Erythroblast (primary cell): ENCODE data around the gene HLA-C.
A peak's percentile ranks its signal among the peaks of the same experiment; 100 is the strongest.

Experiments
- DNase-seq, 2 experiments: peaks; one replicate each; lab custom pipeline; 2025; lab: John Stamatoyannopoulos, UW
- GATA1 ChIP-seq: IDR thresholded peaks from 2 replicates; pipeline ENCODE4 v1.6.1; 2011; ENCODE audit warnings: low read depth, mild to moderate bottlenecking, control low read depth, low read length, moderate library complexity
- POLR2A ChIP-seq: IDR thresholded peaks from 2 replicates; pipeline ENCODE4 v1.6.1; 2011; ENCODE audit warnings: mild to moderate bottlenecking, low read length

Gene HLA-C

GRCh38 chr6:31271641-31272357, at the start of gene HLA-C:
TSS of gene HLA-C (minus strand) at chr6:31272092. CDS start at chr6:31272071, 21 bp downstream.
- TF ChIP-seq POLR2A (peak; percentile 74), GATA1 (no peak)
- peak; percentile 96 to 98 for DNase-seq

GRCh38 chr6:31321005-31321707, 49.3 kb upstream of the HLA-C start:
- no peak for DNase-seq
- TF ChIP-seq POLR2A (no peak), GATA1 (no peak)

GRCh38 chr6:31317036-31317435, 45.1 kb upstream of the HLA-C start:
- DNase-seq: no peak
- no peak for TF ChIP-seq POLR2A
- no peak for TF ChIP-seq GATA1

- no peak for TF ChIP-seq GATA1
- no peak for TF ChIP-seq POLR2A
- no peak for DNase-seq
Observed at GRCh38 chr6:31309641-31310040, 37.7 kb upstream of the HLA-C start.

GRCh38 chr6:31308845-31309175, 36.9 kb upstream of the HLA-C start:
- DNase-seq: no peak
- TF ChIP-seq GATA1: no peak
- no peak for TF ChIP-seq POLR2A

GRCh38 chr6:31308050-31308844, 36.4 kb upstream of the HLA-C start:
- peak; percentile 7 to 13 for DNase-seq
- TF ChIP-seq GATA1 (no peak), POLR2A (no peak)

- TF ChIP-seq POLR2A (no peak), GATA1 (no peak)
- DNase-seq: no peak
Observed at GRCh38 chr6:31307669-31308049, 35.8 kb upstream of the HLA-C start.

- no peak for DNase-seq
- TF ChIP-seq GATA1 (no peak), POLR2A (no peak)
Observed at GRCh38 chr6:31305703-31306219, 33.9 kb upstream of the HLA-C start.

GRCh38 chr6:31304683-31305082, 32.8 kb upstream of the HLA-C start:
- DNase-seq: no peak
- no peak for TF ChIP-seq GATA1
- TF ChIP-seq POLR2A: no peak

- DNase-seq: no peak
- TF ChIP-seq POLR2A: no peak
Observed at GRCh38 chr6:31300797-31301196, 28.9 kb upstream of the HLA-C start.

- DNase-seq: no peak
- TF ChIP-seq POLR2A (no peak), GATA1 (no peak)
Observed at GRCh38 chr6:31299947-31300346, 28.1 kb upstream of the HLA-C start.

- DNase-seq: no peak
- no peak for TF ChIP-seq POLR2A
- no peak for TF ChIP-seq GATA1
Observed at GRCh38 chr6:31299511-31299910, 27.6 kb upstream of the HLA-C start.

- no peak for TF ChIP-seq POLR2A
- no peak for TF ChIP-seq GATA1
- DNase-seq: no peak
Observed at GRCh38 chr6:31294056-31294455, 22.2 kb upstream of the HLA-C start.

- TF ChIP-seq POLR2A (no peak), GATA1 (no peak)
- DNase-seq: no peak
Observed at GRCh38 chr6:31293343-31293742, 21.5 kb upstream of the HLA-C start.
